Measurements from ENCODE around the gene MAGED4. TPM values are rescaled to one million over a fixed set of nuclear protein-coding genes. Genes with fewer than 3 reads are reported as not detected.

MAGED4 gene
- total RNA-seq: 93.3 and 115 TPM in 2 replicates

GRCh38 chrX:52184440-52185077, at the start of gene MAGED4:
Gene MAGED4 (plus strand): TSS chrX:52184888. CDS start chrX:52185923, 1,035 bp downstream.

Small RNA genes lying within 50 kb of the gene (small RNA-seq; reads per million reads assigned to genes)
- gene SNORA11D: not detected

Other genes with a start within 250 kb of the MAGED4 start
- gene MAGED4B, start 115.7 kb upstream of the MAGED4 start, total RNA-seq: 47.8 and 70.3 TPM in 2 replicates
- gene XAGE2, start 184.1 kb downstream of the MAGED4 start, total RNA-seq: 23.6 and 27.9 TPM in 2 replicates

All from placental epithelial cell (primary cell).